Spinal cord (tissue), 4 donors: Measurements from ENCODE around the gene ATP9A. TPM values are rescaled to one million over a fixed set of nuclear protein-coding genes. Genes with fewer than 3 reads are reported as not detected.

Source experiments
- polyA plus RNA-seq, 2 donors: library from polyadenylated mRNA; unstranded; fragments of 120-200 nt; gene quantifications; one replicate each; pipeline ENCODE4 v1.2.1, GENCODE V29; 2013; ENCODE audit not compliant: insufficient read length in 2 of 2
- total RNA-seq, 2 donors: library from RNA; depleted of rRNA in 1 of 2; stranded (reverse); fragments of 120-200 nt in 1 of 2; fragments of >200 nt in 1 of 2; gene quantifications; one replicate each; pipeline versions ENCODE4 v1.2.3 to v1.2.4, GENCODE V29; 2013 to 2014

The ATP9A gene
- total and polyA plus RNA-seq, 4 donors, result 77.3 to 187 (median 169) TPM

Other genes with a start within 250 kb of the ATP9A start
- 1 to 10 TPM; 3.4 to 4.6 TPM for gene NFATC2, start 225.7 kb downstream of the ATP9A start, total RNA-seq
- gene NFATC2, start 225.7 kb downstream of the ATP9A start, polyA plus RNA-seq, result 1 to 10 TPM; 2.5 to 2.6 TPM
- gene SALL4, start 34.1 kb upstream of the ATP9A start, total RNA-seq, result 1 to 10 TPM; 1.3 to 2.3 TPM
- gene SALL4, start 34.1 kb upstream of the ATP9A start, polyA plus RNA-seq, result 1 to 10 TPM in 1 of 2 donors, under 1 TPM in 1; 0.54 to 1.4 TPM